B cell (primary cell): ENCODE data around the gene CRIP3. TPM values are rescaled to one million over a fixed set of nuclear protein-coding genes. Genes with fewer than 3 reads are reported as not detected.

Source experiments
- ATAC-seq: fragments of 200-7000 bp; cut with Tn5 transposase; one replicate; pipeline ENCODE4 v1.10.0; 2021; ENCODE audit warnings: low read depth, mild to moderate bottlenecking, moderate number of reproducible peaks, moderate library complexity
- CTCF ChIA-PET: fragments of 350-600 bp; sonication (Branson Sonifier 250); formaldehyde crosslinking; loops from one replicate; lab custom pipeline; 2021; ENCODE audit warnings: antibody characterized with exemption, inconsistent platforms; lab: Charles Lee
- POLR2A ChIA-PET: fragments of 350-600 bp; sonication (Branson Sonifier 250); formaldehyde crosslinking; loops from one replicate; lab custom pipeline; 2021; ENCODE audit warnings: antibody characterized with exemption; lab: Charles Lee
- DNase-seq: peaks from one replicate; pipeline ENCODE4 v3.0.0; 2013
- H2AFZ ChIP-seq: 2 replicates; pipeline ENCODE4 v1.6.1; 2012; ENCODE audit warnings: mild to moderate bottlenecking, low read depth, low read length; ENCODE audit not compliant: insufficient read depth, poor library complexity, severe bottlenecking
- H3K27ac ChIP-seq, 2 donors: 1 replicate in 1 of 2; 2 replicates in 1 of 2; pipeline ENCODE4 v1.5.1; 2012 to 2013; ENCODE audit warnings: low read length in 2 of 2, mild to moderate bottlenecking in 2 of 2, moderate library complexity in 1 of 2
- H3K27me3 ChIP-seq, 4 experiments: fragments of 200-600 bp in 1 of 4; sonication (generic) in 1 of 4; replicated peaks in 1 of 4; 1 replicate in 2 of 4; 2 replicates in 2 of 4; pipeline versions ENCODE4 v1.6.1 to v1.7.0; 2013 to 2016; ENCODE audit warnings: low read length in 3 of 4, mild to moderate bottlenecking in 2 of 4, mixed read lengths in 1 of 4, moderate library complexity in 1 of 4; ENCODE audit not compliant: insufficient read depth in 4 of 4, control insufficient read depth in 3 of 4; ENCODE audit errors: control extremely low read depth in 1 of 4
- H3K36me3 ChIP-seq, 2 experiments: replicated peaks in 1 of 2; 1 replicate in 1 of 2; 2 replicates in 1 of 2; pipeline versions ENCODE4 v1.6.1 to v1.7.1; 2013; ENCODE audit warnings: low read length in 1 of 2; ENCODE audit not compliant: insufficient read depth in 2 of 2, control insufficient read depth in 1 of 2; ENCODE audit errors: control extremely low read depth in 1 of 2, extremely low read depth in 1 of 2
- H3K4me1 ChIP-seq, 2 donors: fragments of 200-600 bp in 1 of 2; sonication (generic) in 1 of 2; 1 replicate in 1 of 2; 2 replicates in 1 of 2; pipeline versions ENCODE4 v1.5.1 to v1.6.1; 2013 to 2017; ENCODE audit warnings: low read length in 2 of 2; ENCODE audit not compliant: control insufficient read depth in 2 of 2, insufficient read depth in 2 of 2
- H3K4me2 ChIP-seq: replicated peaks from 2 replicates; pipeline ENCODE3; 2012; ENCODE audit warnings: mild to moderate bottlenecking, low read depth, low read length; ENCODE audit not compliant: poor library complexity, severe bottlenecking
- H3K4me3 ChIP-seq, 5 experiments: fragments of 200-600 bp in 1 of 5; sonication (generic) in 1 of 5; 1 replicate in 3 of 5; 2 replicates in 2 of 5; pipeline versions ENCODE4 v1.5.1 to v1.7.0; 2011 to 2016; ENCODE audit warnings: low read length in 4 of 5, mild to moderate bottlenecking in 4 of 5, low read depth in 2 of 5, control low read depth in 1 of 5, moderate library complexity in 1 of 5; ENCODE audit not compliant: insufficient read depth in 1 of 5; ENCODE audit errors: control extremely low read depth in 1 of 5, extremely low read depth in 1 of 5
- H3K79me2 ChIP-seq: fragments of 200-600 bp; sonication (generic); one replicate; pipeline ENCODE4 v1.6.0; 2016; ENCODE audit warnings: low read length; ENCODE audit not compliant: control insufficient read depth, insufficient read depth
- H3K9ac ChIP-seq: fragments of 200-600 bp; sonication (generic); 2 replicates; pipeline ENCODE4 v1.6.1; 2017; ENCODE audit warnings: mild to moderate bottlenecking, low read length, moderate library complexity
- H3K9me3 ChIP-seq, 3 donors: one replicate each; pipeline versions ENCODE4 v1.6.1 to v1.7.1; 2013; ENCODE audit warnings: low read length in 2 of 3; ENCODE audit not compliant: control insufficient read depth in 2 of 3, insufficient read depth in 1 of 3; ENCODE audit errors: control extremely low read depth in 1 of 3
- H4K20me1 ChIP-seq: 2 replicates; pipeline ENCODE4 v1.6.0; 2012; ENCODE audit warnings: mild to moderate bottlenecking, low read length; ENCODE audit not compliant: insufficient read depth, control insufficient read depth, poor library complexity, severe bottlenecking
- H3K27ac Mint-ChIP-seq: one replicate; pipeline ENCODE4 v1.8.0; 2021; ENCODE audit warnings: mixed read lengths
- H3K27me3 Mint-ChIP-seq: one replicate; pipeline ENCODE4 v1.8.0; 2021; ENCODE audit warnings: mixed read lengths
- H3K4me1 Mint-ChIP-seq: one replicate; pipeline ENCODE4 v1.8.0; 2021; ENCODE audit warnings: mixed read lengths
- H3K4me3 Mint-ChIP-seq: one replicate; pipeline ENCODE4 v1.8.0; 2021; ENCODE audit warnings: mixed read lengths
- H3K9me3 Mint-ChIP-seq: one replicate; pipeline ENCODE4 v1.8.0; 2022; ENCODE audit warnings: mixed read lengths; ENCODE audit not compliant: insufficient read depth
- CTCF ChIP-seq: fragments of 200-600 bp; IDR thresholded peaks from one replicate; pipeline ENCODE4 v1.8.0; 2022; ENCODE audit warnings: antibody characterized with exemption, mild to moderate bottlenecking
- EZH2 ChIP-seq: IDR thresholded peaks from 2 replicates; pipeline ENCODE4 v1.6.1; 2012; ENCODE audit warnings: borderline replicate concordance, low read depth, mild to moderate bottlenecking, moderate library complexity, low read length; ENCODE audit not compliant: insufficient read depth, poor library complexity, severe bottlenecking
- WGBS: methylation state at CpG from one replicate; pipeline ENCODE4 v1.1.5; 2013; ENCODE audit warnings: missing lambda C conversion rate; ENCODE audit not compliant: insufficient coverage; 5-methylcytosine and 5-hydroxymethylcytosine counted together
- intact Hi-C: fragments of 100-400 bp; cut with micrococcal nuclease; formaldehyde crosslinking; loops from one replicate; pipeline ENCODE4 v1.10.0; 2022
- polyA plus RNA-seq: library from polyadenylated mRNA; depleted of rRNA; stranded (reverse); fragments of >200 nt; gene quantifications from 2 replicates; pipeline ENCODE4 v1.2.3, GENCODE V29; 2012
- total RNA-seq, 2 donors: library from RNA; stranded (reverse); fragments of 120-200 nt in 1 of 2; gene quantifications; 1 replicate in 1 of 2; 2 replicates in 1 of 2; pipeline versions ENCODE4 v1.2.3 to v1.2.4, GENCODE V29; 2013 to 2022

Gene CRIP3
- total and polyA plus RNA-seq, 2 donors (not counting 1 experiment from before 2014, with no cell fraction given) = 25.8 to 64.6 TPM

GRCh38 chr6:43269273-43270007, 39.2 kb downstream of the CRIP3 start:
- H3K27me3 Mint-ChIP-seq = peaks cover 10% of the 10 kb centered on the region
- intact Hi-C loops = loop anchor here (5.0 kb wide), 1 partner anchor 188 kb away; the partner anchor contains the start of gene DLK2

More at GRCh38 chr6:43269273-43270007, 39.2 kb downstream of the CRIP3 start:
- Mint-ChIP-seq H3K4me3 (peak overlapping the region; percentile 80), H3K4me1 (peaks cover 44% of the 10 kb centered on the region), H3K27ac (peak overlapping the region; percentile 37), H3K9me3 (no peaks in the 10 kb centered on the region)
- Histone ChIP-seq H3K27ac (no peak overlapping the region), H3K27me3 (peaks cover 0 to 11% (median 5%) of the 10 kb centered on the region in 4 experiments), H3K36me3 (no peaks in the 10 kb centered on the region), H3K4me3 (peak overlapping the region in 4 of 5 experiments; percentile 36 to 54 (median 48)), H3K4me1 (peaks cover 26 to 34% of the 10 kb centered on the region in 2 donors), H4K20me1 (no peaks in the 10 kb centered on the region), H3K9me3 (peaks cover 0 to 7% (median 0%) of the 10 kb centered on the region in 3 donors), H3K79me2 (no peaks in the 10 kb centered on the region), H2AFZ (peak overlapping the region; percentile 71), H3K9ac (peak overlapping the region; percentile 58), H3K4me2 (peak overlapping the region; percentile 86)
- ATAC-seq (peak; percentile 22), DNase-seq (peak; percentile 58)
- 5% methylated on average over 35 of the region's 44 CpGs for WGBS
- TF ChIP-seq CTCF = no peak
- no peak for TF ChIP-seq EZH2
- POLR2A ChIA-PET = no interaction called here
- CTCF ChIA-PET = interaction anchor here (0.7 to 2.7 kb wide), 7 partner anchors 11 to 238 kb away, joined by 3 to 11 read pairs (median 3); partner anchors contain the start of gene CRIP3
